Transverse colon (tissue), 4 donors: ENCODE results near the gene SERTAD1. TPM values are rescaled to one million over a fixed set of nuclear protein-coding genes. Genes with fewer than 3 reads are reported as not detected.

Source experiments
- DNase-seq: peaks from one replicate; pipeline ENCODE4 v3.0.0-alpha.2; 2019
- H3K27ac ChIP-seq, 4 donors: fragments of 200-600 bp; sonication (generic); 2 replicates each; pipeline ENCODE4 v1.5.1; 2016 to 2018; ENCODE audit warnings: inconsistent platforms in 4 of 4
- H3K27me3 ChIP-seq: fragments of 200-600 bp; sonication (generic); 2 replicates; pipeline ENCODE4 v1.5.1; 2017; ENCODE audit warnings: inconsistent platforms
- H3K36me3 ChIP-seq, 4 donors: fragments of 200-600 bp; sonication (generic); 2 replicates each; pipeline ENCODE4 v1.5.1; 2017 to 2019; ENCODE audit warnings: inconsistent platforms in 4 of 4
- H3K4me1 ChIP-seq, 4 donors: fragments of 200-600 bp; sonication (generic); 2 replicates each; pipeline ENCODE4 v1.5.1; 2017 to 2020; ENCODE audit warnings: inconsistent platforms in 4 of 4
- H3K4me3 ChIP-seq, 4 donors: fragments of 200-600 bp; sonication (generic); 1 replicate in 1 of 4; 2 replicates in 3 of 4; pipeline versions ENCODE4 v1.5.1 to v1.6.1; 2017 to 2019; ENCODE audit warnings: inconsistent platforms in 4 of 4
- H3K9me3 ChIP-seq, 2 donors: fragments of 200-600 bp; sonication (generic); 2 replicates each; pipeline ENCODE4 v1.5.1; 2017 to 2019; ENCODE audit warnings: inconsistent platforms in 2 of 2
- CTCF ChIP-seq, 5 experiments: fragments of 200-600 bp in 3 of 5; fragments of 450-650 bp in 2 of 5; sonication (generic) in 3 of 5; IDR thresholded peaks; 1 replicate in 2 of 5; 2 replicates in 3 of 5; pipeline ENCODE4 v1.5.1; 2016 to 2017; ENCODE audit warnings: antibody characterized with exemption in 5 of 5, inconsistent platforms in 3 of 5, mild to moderate bottlenecking in 2 of 5, moderate library complexity in 1 of 5
- EP300 ChIP-seq: sonication (generic); formaldehyde crosslinking; IDR thresholded peaks from one replicate; pipeline ENCODE4 v1.6.1; 2017; ENCODE audit warnings: antibody characterized with exemption, low read depth
- POLR2A ChIP-seq: fragments of 450-650 bp; IDR thresholded peaks from one replicate; pipeline ENCODE4 v1.6.1; 2016; ENCODE audit warnings: antibody characterized with exemption, mild to moderate bottlenecking, moderate library complexity
- POLR2AphosphoS5 ChIP-seq, 3 donors: sonication (generic); formaldehyde crosslinking; IDR thresholded peaks; one replicate each; pipeline ENCODE4 v1.6.1; 2016; ENCODE audit warnings: antibody characterized with exemption in 3 of 3
- WGBS, 2 donors: methylation state at CpG; one replicate each; pipeline ENCODE4 v1.1.5; 2018; ENCODE audit warnings: low coverage in 1 of 2; 5-methylcytosine and 5-hydroxymethylcytosine counted together
- in situ Hi-C, 4 donors: fragments of 200-750 bp; cut with MboI; loops; one replicate each; pipeline versions ENCODE4 v1.15.0 to v1.15.1; 2017; ENCODE audit warnings: low sequenced_read_pairs in 3 of 4, low pct_ligation_motif_present in 1 of 4, low pct_unique_long_range_greater_than_20kb in 1 of 4
- intact Hi-C: fragments of 100-400 bp; cut with DNase I; formaldehyde crosslinking; loops from one replicate; pipeline ENCODE4 v1.15.1; 2023; ENCODE audit warnings: low total_unique reads
- total RNA-seq, 4 donors: library from RNA; depleted of rRNA; stranded (reverse); fragments of >200 nt; gene quantifications; one replicate each; pipeline ENCODE4 v1.1.0, GENCODE V29; 2016

The SERTAD1 gene
- total RNA-seq, 4 donors from 2014 or later = 2.6 to 30.3 (median 18.4) TPM

- 0 to 7% methylated on average over 3 to 36 of the region's 72 CpGs for WGBS, 2 donors
- in situ Hi-C loops = no loop called here
- intact Hi-C loops = loop anchor here (1.0 kb wide), 1 partner anchor 19 kb away; the partner anchor contains the start of gene SERTAD1
- peak; percentile 99 for DNase-seq
- TF ChIP-seq POLR2AphosphoS5 (IDR thresholded peaks at IDR 0.05) (peak; percentile 99), CTCF (IDR thresholded peaks at IDR 0.05) (no peak), EP300 (peak; percentile 20), POLR2A (peak; percentile 99)
- Histone ChIP-seq H3K36me3 (peaks cover 0 to 21% (median 9%) of the 10 kb centered on the region in 4 donors), H3K4me1 (peaks cover 9 to 41% (median 24%) of the 10 kb centered on the region in 4 donors), H3K9me3 (no peaks in the 10 kb centered on the region), H3K27ac (peak within 1 kb of the TSS; percentile 95 to 99 (median 98)), H3K27me3 (no peaks in the 10 kb centered on the region), H3K4me3 (peak within 1 kb of the TSS; percentile 64 to 98 (median 70))
Observed at GRCh38 chr19:40444000-40444824, 18.4 kb upstream of the SERTAD1 start, which contains the start of gene SERTAD3. Gene SERTAD3, minus strand, starts transcription at chr19:40444335. Its CDS starts 2,255 bp downstream, at chr19:40442080.

- Histone ChIP-seq H3K4me1 (peaks cover 9 to 41% (median 24%) of the 10 kb centered on the region in 4 donors), H3K4me3 (peak overlapping the region; percentile 64 to 98 (median 70)), H3K36me3 (peaks cover 0 to 21% (median 9%) of the 10 kb centered on the region in 4 donors), H3K27me3 (no peaks in the 10 kb centered on the region), H3K27ac (peak overlapping the region; percentile 95 to 99 (median 98)), H3K9me3 (no peaks in the 10 kb centered on the region)
- DNase-seq = peak; percentile 100
- WGBS, 2 donors = 0% methylated on average over 17 to 41 of the region's 52 CpGs
- in situ Hi-C loops = no loop called here
- intact Hi-C loops = loop anchor here (1.0 kb wide), 1 partner anchor 18 kb away; the partner anchor contains the start of gene SERTAD1
- TF ChIP-seq POLR2AphosphoS5 (IDR thresholded peaks at IDR 0.05) (peak; percentile 69 to 87 (median 84)), POLR2A (peak; percentile 70), CTCF (IDR thresholded peaks at IDR 0.05) (no peak), EP300 (peak; percentile 70)
Observed at GRCh38 chr19:40443131-40443999, 17.6 kb upstream of the SERTAD1 start.

GRCh38 chr19:40442328-40443130 is 16.7 kb upstream of the SERTAD1 start:
- H3K4me1 ChIP-seq = peaks cover 9 to 41% (median 24%) of the 10 kb centered on the region in 4 donors
- in situ Hi-C loops = no loop called here
- intact Hi-C loops = loop anchor here (1.0 kb wide), 1 partner anchor 17 kb away; the partner anchor contains the start of gene SERTAD1
- H3K4me3 ChIP-seq = peak overlapping the region; percentile 30 to 98 (median 70)
- DNase-seq = peak; percentile 26
- peak overlapping the region; percentile 95 to 99 (median 98) for H3K27ac ChIP-seq
- no peaks in the 10 kb centered on the region for H3K27me3 ChIP-seq
- 18 to 35% methylated on average over 6 to 22 of the region's 22 CpGs for WGBS, 2 donors
- H3K9me3 ChIP-seq = no peaks in the 10 kb centered on the region
- H3K36me3 ChIP-seq = peaks cover 0 to 21% (median 9%) of the 10 kb centered on the region in 4 donors
- TF ChIP-seq CTCF (IDR thresholded peaks at IDR 0.05) (no peak), EP300 (no peak), POLR2AphosphoS5 (IDR thresholded peaks at IDR 0.05) (no peak), POLR2A (no peak)
